ENCODE measurements around the gene ZXDC.

DNA sequence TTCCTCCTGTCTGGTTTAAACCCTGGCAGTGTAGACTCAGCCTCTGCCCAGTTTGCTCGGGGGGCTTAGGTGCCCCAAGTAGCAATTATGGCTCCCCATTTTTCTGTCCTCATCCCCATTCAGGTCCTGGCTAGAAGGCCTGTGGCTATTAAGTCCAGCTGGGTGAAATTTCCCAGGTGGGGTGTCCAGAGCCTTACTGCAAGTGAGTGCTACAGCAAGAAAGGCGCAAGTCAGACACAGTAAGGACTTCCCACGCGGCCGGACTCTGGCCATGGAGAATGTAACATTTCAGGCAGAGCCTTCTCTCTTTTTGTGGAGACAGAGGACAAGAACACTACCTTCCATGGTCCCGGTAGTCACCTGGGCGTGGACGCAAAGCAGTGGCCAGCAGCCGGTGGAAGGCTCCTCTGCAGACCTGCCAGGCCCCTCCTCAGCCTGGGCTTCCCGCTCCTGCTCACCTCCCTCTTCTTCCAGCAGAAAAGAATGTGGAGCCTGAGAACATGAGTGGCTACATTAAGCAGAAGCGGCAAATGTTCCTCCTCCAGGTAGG, 57.6 kb downstream of the ZXDC start:
- TF ChIP-seq POLR2A (IDR thresholded peaks at IDR 0.05; ENCODE audit: low read depth, low read length), result no peak
- TF ChIP-seq POLR2AphosphoS5 (IDR thresholded peaks at IDR 0.05; ENCODE audit: low read depth, low read length), result no peak

Measured in GM12892 (cell line).